ENCODE results near the gene DNAJC15. TPM values are rescaled to one million over a fixed set of nuclear protein-coding genes. Genes with fewer than 3 reads are reported as not detected.
"Not testable (repeated sequence)": the region's sequence is repeated elsewhere in the genome, so short reads cannot be mapped to it uniquely, and the experiment has no call there.

DNAJC15 gene
- total RNA-seq, 4 donors from 2014 or later: 10.5 to 18.3 (median 11.4) TPM

- Histone ChIP-seq H3K4me1 (peaks cover 9 to 48% (median 23%) of the 10 kb centered on the region in 4 donors), H3K27me3 (no peaks in the 10 kb centered on the region), H3K27ac (no peak overlapping the region), H3K36me3 (no peaks in the 10 kb centered on the region), H3K9me3 (no peaks in the 10 kb centered on the region), H3K4me3 (no peak overlapping the region)
- WGBS, 2 donors (ENCODE audit: low coverage in 1 of 2): 60 to 72% methylated on average over 1 of the region's 1 CpG
- intact Hi-C loops (cut with DNase I; ENCODE audit: low total_unique reads): no loop called here
- in situ Hi-C loops (cut with MboI; ENCODE audit: low pct_ligation_motif_present in 1 of 4, low pct_unique_long_range_greater_than_20kb in 1 of 4, low sequenced_read_pairs in 3 of 4): no loop called here
- DNase-seq: no peak
- TF ChIP-seq POLR2AphosphoS5 (IDR thresholded peaks at IDR 0.05): no peak
Observed at GRCh38 chr13:43041369-43041921, 18.1 kb downstream of the DNAJC15 start.

DNA sequence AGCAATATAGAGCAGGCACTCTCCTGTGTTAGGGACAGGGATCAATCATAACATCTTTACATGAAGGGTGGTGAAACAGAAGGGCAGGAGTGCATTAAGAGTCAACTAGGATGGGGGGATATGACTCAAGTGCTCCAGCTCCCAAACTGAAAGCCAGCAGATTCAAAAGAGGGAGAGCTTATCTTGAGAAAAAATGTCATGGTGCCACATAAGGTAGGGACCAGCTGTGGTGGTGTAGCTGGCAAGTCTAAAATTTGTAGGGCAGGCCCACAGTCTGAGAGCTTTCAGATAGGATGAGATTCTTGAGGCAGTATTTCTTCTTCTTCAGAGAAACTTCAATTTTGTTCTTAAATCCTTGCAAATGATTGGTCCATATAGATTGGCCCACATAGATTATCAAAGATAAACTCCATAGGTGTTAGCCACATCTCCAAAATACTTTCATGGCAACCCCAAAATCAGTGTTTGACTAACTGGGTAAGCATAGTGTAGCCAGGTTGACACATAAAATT lies 19.1 kb downstream of the DNAJC15 start:
- Histone ChIP-seq H3K9me3 (no peaks in the 10 kb centered on the region), H3K27me3 (no peaks in the 10 kb centered on the region), H3K4me1 (peaks cover 9 to 48% (median 25%) of the 10 kb centered on the region in 4 donors), H3K4me3 (no peak overlapping the region), H3K36me3 (no peaks in the 10 kb centered on the region), H3K27ac (no peak overlapping the region)
- DNase-seq: no peak
- intact Hi-C loops (cut with DNase I; ENCODE audit: low total_unique reads) (no loop called here), in situ Hi-C loops (cut with MboI; ENCODE audit: low pct_ligation_motif_present in 1 of 4, low pct_unique_long_range_greater_than_20kb in 1 of 4, low sequenced_read_pairs in 3 of 4) (no loop called here)
- TF ChIP-seq CTCF (IDR thresholded peaks at IDR 0.05) (no peak), POLR2AphosphoS5 (IDR thresholded peaks at IDR 0.05) (no peak), POLR2A (IDR thresholded peaks at IDR 0.05) (no peak), EP300 (IDR thresholded peaks at IDR 0.05; ENCODE audit: low read depth) (no peak)

DNA sequence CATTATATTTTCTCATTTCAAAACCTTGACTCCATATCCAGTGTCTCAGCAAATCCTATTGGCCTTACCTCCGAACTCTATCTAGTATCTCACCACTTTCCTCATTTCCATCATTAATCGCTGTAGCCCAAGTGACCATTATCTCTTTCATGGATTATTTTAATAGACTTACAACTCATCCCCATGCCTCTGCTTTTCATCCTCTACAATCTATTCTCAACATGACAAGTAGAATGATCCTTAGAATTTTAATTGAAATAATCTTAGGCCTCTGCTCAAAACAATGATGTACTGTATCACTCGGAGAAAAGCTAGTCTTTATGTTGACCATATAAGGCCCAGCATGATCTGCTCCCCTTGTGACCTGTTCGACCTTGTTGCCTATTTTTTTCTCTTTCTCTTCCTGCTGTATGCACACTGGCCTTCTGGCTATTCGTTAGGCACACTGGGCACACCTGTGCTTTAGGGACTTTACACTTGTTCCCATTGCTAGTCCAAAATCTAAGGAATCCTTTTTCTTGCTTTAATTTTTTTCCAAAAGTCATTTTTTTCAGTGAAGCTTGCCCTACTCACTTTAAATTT lies 21.4 kb downstream of the DNAJC15 start:
- H3K36me3 ChIP-seq: no peaks in the 10 kb centered on the region
- intact Hi-C loops (cut with DNase I; ENCODE audit: low total_unique reads): no loop called here
- no peak for TF ChIP-seq EP300 (IDR thresholded peaks at IDR 0.05; ENCODE audit: low read depth)
- no peak for TF ChIP-seq POLR2AphosphoS5 (IDR thresholded peaks at IDR 0.05)
- TF ChIP-seq CTCF (IDR thresholded peaks at IDR 0.05): no peak
- TF ChIP-seq POLR2A (IDR thresholded peaks at IDR 0.05): no peak
- 62 to 70% methylated on average over 5 of the region's 5 CpGs for WGBS, 2 donors (ENCODE audit: low coverage in 1 of 2)
- H3K27ac ChIP-seq: peak overlapping the region; percentile 83 to 90 (median 86)
- H3K27me3 ChIP-seq: no peaks in the 10 kb centered on the region
- DNase-seq: no peak
- peak overlapping the region in 1 of 4 donors; percentile 25 for H3K4me3 ChIP-seq
- no peaks in the 10 kb centered on the region for H3K9me3 ChIP-seq
- in situ Hi-C loops (cut with MboI; ENCODE audit: low pct_ligation_motif_present in 1 of 4, low pct_unique_long_range_greater_than_20kb in 1 of 4, low sequenced_read_pairs in 3 of 4): no loop called here
- peaks cover 14 to 64% (median 30%) of the 10 kb centered on the region in 4 donors for H3K4me1 ChIP-seq

GRCh38 chr13:43045302-43045773 lies 22.0 kb downstream of the DNAJC15 start:
- 20 to 34% methylated on average over 5 to 10 of the region's 10 CpGs for WGBS, 2 donors (ENCODE audit: low coverage in 1 of 2)
- peak; percentile 90 for DNase-seq
- in situ Hi-C loops (cut with MboI; ENCODE audit: low pct_ligation_motif_present in 1 of 4, low pct_unique_long_range_greater_than_20kb in 1 of 4, low sequenced_read_pairs in 3 of 4); H3K9me3 ChIP-seq; intact Hi-C loops (cut with DNase I; ENCODE audit: low total_unique reads); H3K36me3 ChIP-seq; H3K27me3 ChIP-seq: not testable (repeated sequence)
- H3K4me3 ChIP-seq: peak overlapping the region in 1 of 4 donors; percentile 25
- TF ChIP-seq POLR2A (IDR thresholded peaks at IDR 0.05) (peak; percentile 34), POLR2AphosphoS5 (IDR thresholded peaks at IDR 0.05) (peak in 2 of 3 donors; percentile 42 to 53)
- peaks cover 14 to 68% (median 33%) of the 10 kb centered on the region in 4 donors for H3K4me1 ChIP-seq
- H3K27ac ChIP-seq: peak overlapping the region; percentile 83 to 90 (median 86)

- peaks cover 14 to 63% (median 33%) of the 10 kb centered on the region in 4 donors for H3K4me1 ChIP-seq
- peak overlapping the region; percentile 83 to 90 (median 86) for H3K27ac ChIP-seq
- H3K36me3 ChIP-seq: no peaks in the 10 kb centered on the region
- H3K4me3 ChIP-seq: no peak overlapping the region
- in situ Hi-C loops (cut with MboI; ENCODE audit: low pct_ligation_motif_present in 1 of 4, low pct_unique_long_range_greater_than_20kb in 1 of 4, low sequenced_read_pairs in 3 of 4): no loop called here
- no peak for TF ChIP-seq EP300 (IDR thresholded peaks at IDR 0.05; ENCODE audit: low read depth)
- no peak for TF ChIP-seq CTCF (IDR thresholded peaks at IDR 0.05)
- TF ChIP-seq POLR2AphosphoS5 (IDR thresholded peaks at IDR 0.05): no peak
- TF ChIP-seq POLR2A (IDR thresholded peaks at IDR 0.05): no peak
- no peaks in the 10 kb centered on the region for H3K27me3 ChIP-seq
- intact Hi-C loops (cut with DNase I; ENCODE audit: low total_unique reads): no loop called here
- no peaks in the 10 kb centered on the region for H3K9me3 ChIP-seq
- peak; percentile 21 for DNase-seq
- WGBS, 2 donors (ENCODE audit: low coverage in 1 of 2): 67 to 71% methylated on average over 1 to 6 of the region's 6 CpGs
Observed at GRCh38 chr13:43046259-43046658, 22.9 kb downstream of the DNAJC15 start.

Data from transverse colon (tissue), 4 donors.